GM18498 (cell line): ENCODE results near the gene SMIM11.

Experiments used
- ATAC-seq: cut with Tn5 transposase; IDR thresholded peaks from one replicate; pipeline ENCODE4 v1.9.1; 2021; ENCODE audit warnings: mild to moderate bottlenecking, moderate library complexity; ENCODE audit not compliant: unreplicated experiment

The SMIM11 gene

GRCh38 chr21:34374940-34375618 lies at the start of gene SMIM11:
TSS of gene SMIM11 (plus strand) at chr21:34375507. CDS start at chr21:34379505, 3,998 bp downstream.
- peak; percentile 97 for ATAC-seq

- no peak for ATAC-seq
These were observed 45.3 kb upstream of the SMIM11 start for GRCh38 chr21:34330055-34330454.

GRCh38 chr21:34331726-34332125 lies 43.6 kb upstream of the SMIM11 start:
- no peak for ATAC-seq

GRCh38 chr21:34332347-34332746 lies 43.0 kb upstream of the SMIM11 start:
- ATAC-seq = no peak

GRCh38 chr21:34333121-34333739 lies 42.1 kb upstream of the SMIM11 start:
- no peak for ATAC-seq

GRCh38 chr21:34335316-34335715 lies 40.0 kb upstream of the SMIM11 start:
- no peak for ATAC-seq

- no peak for ATAC-seq
These were observed 39.1 kb upstream of the SMIM11 start for GRCh38 chr21:34336245-34336644.

- ATAC-seq = no peak
These were observed 38.4 kb upstream of the SMIM11 start for GRCh38 chr21:34336756-34337391.

- ATAC-seq = no peak
These were observed 37.6 kb upstream of the SMIM11 start for GRCh38 chr21:34337741-34338140.

- ATAC-seq = no peak
These were observed 37.1 kb upstream of the SMIM11 start for GRCh38 chr21:34338226-34338625.

- ATAC-seq = no peak
These were observed 35.2 kb upstream of the SMIM11 start for GRCh38 chr21:34340061-34340460.

GRCh38 chr21:34342476-34342875 lies 32.8 kb upstream of the SMIM11 start:
- no peak for ATAC-seq

- ATAC-seq = no peak
These were observed 32.0 kb upstream of the SMIM11 start for GRCh38 chr21:34343347-34343746.

- ATAC-seq = no peak
These were observed 31.4 kb upstream of the SMIM11 start for GRCh38 chr21:34343838-34344381.

- no peak for ATAC-seq
These were observed 30.7 kb upstream of the SMIM11 start for GRCh38 chr21:34344584-34344983.

GRCh38 chr21:34345091-34345871 lies 30.0 kb upstream of the SMIM11 start:
- no peak for ATAC-seq

GRCh38 chr21:34345892-34346291 lies 29.4 kb upstream of the SMIM11 start:
- no peak for ATAC-seq

GRCh38 chr21:34348890-34349519 lies 26.3 kb upstream of the SMIM11 start:
- no peak for ATAC-seq

GRCh38 chr21:34351786-34352241 lies 23.5 kb upstream of the SMIM11 start:
- ATAC-seq = peak; percentile 82

- ATAC-seq = no peak
These were observed 22.8 kb upstream of the SMIM11 start for GRCh38 chr21:34352556-34352955.

GRCh38 chr21:34353182-34353581 lies 22.1 kb upstream of the SMIM11 start:
- ATAC-seq = no peak
